Stimulated activated CD8-positive, alpha-beta memory T cell treated with anti-CD3 and anti-CD28 coated beads, Interleukin-7, amount 100 ng/mL, for 24 hours (primary cell): Measurements from ENCODE around the gene RAD51.
"Not testable (repeated sequence)": the region's sequence is repeated elsewhere in the genome, so short reads cannot be mapped to it uniquely, and the experiment has no call there.

Experiments
- DNase-seq: peaks from one replicate; pipeline ENCODE4 v3.0.0-alpha.2; 2020; ENCODE audit warnings: low read depth

The RAD51 gene

DNA sequence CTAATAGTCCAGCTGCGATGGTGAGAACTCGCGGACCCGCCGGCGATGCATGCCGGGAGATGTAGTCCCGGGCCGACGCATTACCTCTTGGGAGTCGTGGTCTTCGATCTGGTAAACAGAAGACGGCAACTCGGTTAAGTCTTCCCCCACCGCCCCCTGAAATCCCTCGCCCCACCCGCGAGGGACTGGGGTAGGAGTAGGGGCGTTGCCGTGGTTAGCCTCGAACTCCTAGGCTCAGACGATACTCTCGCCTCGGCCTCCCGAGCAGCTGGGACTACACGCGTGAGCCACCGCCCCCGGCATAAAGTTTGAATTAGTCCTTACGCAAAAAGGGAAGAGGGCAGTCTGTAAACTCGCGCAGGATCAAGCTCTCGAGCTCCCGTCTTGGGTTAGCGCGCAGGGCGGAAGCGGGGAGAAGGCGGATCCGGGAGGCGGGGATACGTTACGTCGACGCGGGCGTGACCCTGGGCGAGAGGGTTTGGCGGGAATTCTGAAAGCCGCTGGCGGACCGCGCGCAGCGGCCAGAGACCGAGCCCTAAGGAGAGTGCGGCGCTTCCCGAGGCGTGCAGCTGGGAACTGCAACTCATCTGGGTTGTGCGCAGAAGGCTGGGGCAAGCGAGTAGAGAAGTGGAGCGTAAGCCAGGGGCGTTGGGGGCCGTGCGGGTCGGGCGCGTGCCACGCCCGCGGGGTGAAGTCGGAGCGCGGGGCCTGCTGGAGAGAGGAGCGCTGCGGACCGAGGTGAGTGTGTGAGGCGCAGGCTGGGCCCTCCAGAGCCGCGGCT lies at the start of gene RAD51:
Gene RAD51, plus strand, starts transcription at position 487 of the 781 bp plus-strand sequence. CDS start 3,585 bp downstream, outside the sequence.
- DNase-seq: peak; percentile 83

DNA sequence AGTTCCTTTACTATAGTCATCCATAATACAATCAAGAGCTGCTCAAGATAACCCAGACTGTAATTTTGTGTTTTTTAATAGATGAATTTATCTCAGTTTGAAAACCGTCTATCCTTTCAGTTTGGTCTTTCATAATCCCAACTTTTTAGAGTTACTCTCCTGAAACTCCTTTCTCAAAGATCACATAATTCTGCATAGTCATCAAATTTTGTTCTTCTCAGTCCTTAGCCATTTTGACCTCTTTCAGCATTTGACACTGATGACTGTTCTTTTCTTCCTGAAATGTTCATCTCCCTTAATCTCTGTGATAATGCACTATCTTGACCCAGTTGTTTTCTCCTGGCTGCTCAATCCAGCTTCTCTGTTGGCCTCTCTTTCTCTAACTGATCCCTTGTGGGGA lies 47.5 kb upstream of the RAD51 start:
- no peak for DNase-seq

DNA sequence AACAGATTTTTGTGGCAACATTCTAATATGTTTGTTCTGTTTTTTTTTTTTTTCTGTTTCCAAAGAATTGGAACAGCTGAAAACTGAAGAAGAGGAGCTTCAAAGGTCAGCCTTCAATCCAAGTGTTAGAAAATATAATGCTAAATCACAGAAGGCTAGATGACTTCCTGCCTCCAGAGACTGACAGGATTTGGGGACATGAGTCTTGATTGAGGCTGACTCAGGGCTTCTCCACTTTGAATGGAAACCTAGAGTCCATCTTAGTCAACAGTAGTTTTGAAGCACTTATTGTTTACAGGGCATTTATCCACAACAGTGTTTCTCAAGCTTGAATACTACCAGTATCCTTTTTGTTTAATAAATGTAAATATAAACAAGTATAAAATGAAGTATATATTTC lies 44.5 kb upstream of the RAD51 start:
- no peak for DNase-seq

DNA sequence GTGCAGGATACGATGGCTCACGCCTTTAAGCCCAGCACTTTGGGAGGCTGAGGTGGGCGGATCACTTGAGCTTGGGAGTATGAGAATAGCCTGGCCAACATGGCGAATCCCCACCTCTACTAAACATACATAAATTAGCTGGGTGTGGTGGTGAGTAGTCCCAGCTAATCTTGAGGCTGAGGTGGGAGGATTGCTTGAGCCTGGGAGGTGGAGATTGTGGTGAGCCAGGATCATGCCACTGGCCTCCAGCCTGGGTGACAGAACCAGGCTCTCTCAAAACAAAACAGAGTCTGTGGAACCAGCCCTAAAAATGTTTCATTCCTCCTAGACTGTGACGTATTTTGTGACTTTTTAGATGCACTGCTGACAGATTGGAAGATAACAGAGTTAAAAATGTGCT lies 34.3 kb upstream of the RAD51 start:
- no peak for DNase-seq

DNA sequence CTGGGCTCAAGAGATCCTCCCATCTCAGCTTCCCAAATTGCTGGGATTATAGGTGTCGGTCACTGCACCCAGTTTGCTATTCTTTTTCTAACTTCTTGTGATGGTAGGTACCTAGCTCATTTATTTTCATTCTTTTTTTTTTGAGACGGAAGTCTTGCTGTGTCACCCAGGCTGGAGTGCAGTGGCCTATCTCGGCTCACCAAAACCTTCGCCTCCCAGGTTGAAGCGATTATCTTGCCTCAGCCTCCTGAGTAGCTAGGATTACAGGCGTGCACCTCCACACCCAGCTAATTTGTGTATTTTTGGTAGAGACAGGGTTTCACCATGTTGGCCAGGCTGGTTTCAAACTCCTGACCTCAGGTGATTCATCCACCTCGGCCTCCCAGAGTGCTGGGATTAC lies 30.1 kb upstream of the RAD51 start:
- DNase-seq: no peak

DNA sequence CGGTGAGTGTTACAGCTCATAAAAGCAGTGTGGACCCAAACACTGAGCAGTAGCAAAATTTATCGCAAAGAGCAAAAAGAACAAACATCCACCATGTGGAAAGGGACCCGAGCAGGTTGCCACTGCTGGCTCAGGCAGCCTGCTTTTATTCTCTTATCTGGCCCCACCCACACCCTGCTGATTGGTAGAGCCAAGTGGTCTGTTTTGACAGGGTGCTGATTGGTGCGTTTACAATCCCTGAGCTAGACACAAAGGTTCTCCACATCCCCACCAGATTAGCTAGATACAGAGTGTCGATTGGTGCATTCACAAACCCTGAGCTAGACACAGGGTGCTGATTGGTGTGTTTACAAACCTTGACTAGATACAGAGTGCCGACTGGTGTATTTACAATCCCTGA lies 18.7 kb upstream of the RAD51 start:
- not testable (repeated sequence) for DNase-seq

DNA sequence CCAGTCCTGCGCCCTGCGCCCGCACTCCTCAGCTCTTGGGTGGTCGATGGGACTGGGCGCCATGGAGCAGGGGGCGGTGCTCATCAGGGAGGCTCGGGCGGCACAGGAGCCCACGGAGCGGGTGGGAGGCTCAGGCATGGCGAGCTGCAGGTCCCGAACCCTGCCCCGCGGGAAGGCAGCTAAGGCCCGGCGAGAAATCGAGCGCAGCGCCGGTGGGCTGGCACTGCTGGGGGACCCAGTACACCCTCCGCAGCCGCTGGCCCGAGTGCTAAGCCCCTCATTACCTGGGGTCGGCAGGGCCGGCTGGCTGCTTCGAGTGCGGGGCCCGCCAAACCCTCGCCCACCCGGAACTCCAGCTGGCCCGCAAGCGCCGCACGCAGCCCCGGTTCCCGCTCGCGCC lies 18.1 kb upstream of the RAD51 start:
- DNase-seq: not testable (repeated sequence)

DNA sequence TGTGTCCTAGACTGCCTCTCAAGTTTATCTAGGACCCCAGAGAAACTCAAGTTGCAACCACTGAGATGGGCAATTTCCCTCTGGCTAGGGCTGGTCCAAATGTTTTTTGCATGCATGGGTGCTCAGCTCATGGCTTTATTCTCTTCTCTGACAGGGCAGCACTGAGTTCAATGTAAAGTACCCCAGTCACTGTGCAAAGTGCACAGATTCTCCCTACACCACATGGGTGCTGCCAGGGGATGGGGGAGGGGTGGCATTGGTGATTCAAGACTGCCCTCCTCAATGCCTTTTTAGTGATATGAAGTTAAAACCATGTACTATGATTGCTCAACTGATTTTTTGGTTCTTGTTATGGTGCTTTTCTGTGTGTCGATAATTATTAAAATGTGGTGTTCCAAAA lies 14.8 kb upstream of the RAD51 start:
- no peak for DNase-seq

DNA sequence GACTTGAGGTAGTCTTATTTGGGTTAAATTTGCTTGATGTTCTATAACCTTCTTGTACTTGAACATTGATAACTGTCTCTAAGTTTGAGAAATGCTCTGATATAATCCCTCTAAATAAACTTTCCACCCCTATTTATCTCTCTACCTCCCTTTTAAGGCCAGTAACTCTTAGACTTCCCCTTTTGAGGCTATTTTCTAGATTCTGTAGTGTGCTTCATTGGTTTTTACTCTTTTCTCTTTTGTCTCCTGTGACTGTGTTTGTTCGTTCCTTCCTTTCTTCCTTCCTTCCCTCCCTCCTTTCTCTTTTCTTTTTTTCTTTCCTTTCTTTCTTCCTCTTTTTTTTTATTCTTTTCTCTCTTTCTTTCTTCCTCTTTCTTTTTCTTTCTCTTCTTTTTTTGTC lies 14.0 kb upstream of the RAD51 start:
- not testable (repeated sequence) for DNase-seq

DNA sequence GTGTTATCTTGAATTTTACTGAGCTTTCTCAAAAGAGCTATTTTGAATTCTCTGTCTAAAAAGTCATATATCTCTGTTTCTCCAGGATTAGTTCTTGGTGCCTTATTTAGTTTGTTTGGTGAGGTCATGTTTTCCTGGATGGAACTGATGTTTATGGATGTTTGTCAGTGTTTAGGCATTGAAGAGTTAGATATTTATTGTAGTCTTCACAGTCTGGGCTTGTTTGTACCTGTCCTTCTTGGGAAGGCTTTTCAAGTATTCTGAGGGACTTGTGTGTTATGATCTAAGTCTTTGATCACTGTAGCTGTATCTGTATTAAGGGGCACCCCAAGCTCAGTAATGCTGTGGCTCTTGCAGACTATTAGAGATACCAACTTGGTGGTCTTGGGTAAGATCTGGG lies 10.6 kb upstream of the RAD51 start:
- DNase-seq: no peak

DNA sequence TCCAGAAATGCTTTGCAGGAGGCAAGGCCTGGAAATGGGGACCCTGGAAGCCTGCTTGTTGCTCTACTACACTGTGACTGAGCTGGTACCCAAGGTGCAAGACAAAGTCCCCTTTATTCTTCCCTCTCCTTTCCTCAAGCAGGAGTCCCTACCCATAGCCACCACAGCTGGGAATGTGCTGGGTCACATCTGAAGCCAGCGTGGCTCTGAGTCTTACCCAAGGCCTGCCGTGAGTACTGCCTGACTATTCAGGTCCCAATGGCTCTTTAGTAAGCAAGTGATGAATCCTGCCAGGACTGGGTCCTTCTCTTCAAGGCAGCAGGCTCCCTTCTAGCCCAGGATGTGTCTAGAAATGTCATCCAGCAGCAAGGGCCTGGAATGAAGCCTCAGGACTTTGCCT lies 9.6 kb upstream of the RAD51 start:
- DNase-seq: no peak

DNA sequence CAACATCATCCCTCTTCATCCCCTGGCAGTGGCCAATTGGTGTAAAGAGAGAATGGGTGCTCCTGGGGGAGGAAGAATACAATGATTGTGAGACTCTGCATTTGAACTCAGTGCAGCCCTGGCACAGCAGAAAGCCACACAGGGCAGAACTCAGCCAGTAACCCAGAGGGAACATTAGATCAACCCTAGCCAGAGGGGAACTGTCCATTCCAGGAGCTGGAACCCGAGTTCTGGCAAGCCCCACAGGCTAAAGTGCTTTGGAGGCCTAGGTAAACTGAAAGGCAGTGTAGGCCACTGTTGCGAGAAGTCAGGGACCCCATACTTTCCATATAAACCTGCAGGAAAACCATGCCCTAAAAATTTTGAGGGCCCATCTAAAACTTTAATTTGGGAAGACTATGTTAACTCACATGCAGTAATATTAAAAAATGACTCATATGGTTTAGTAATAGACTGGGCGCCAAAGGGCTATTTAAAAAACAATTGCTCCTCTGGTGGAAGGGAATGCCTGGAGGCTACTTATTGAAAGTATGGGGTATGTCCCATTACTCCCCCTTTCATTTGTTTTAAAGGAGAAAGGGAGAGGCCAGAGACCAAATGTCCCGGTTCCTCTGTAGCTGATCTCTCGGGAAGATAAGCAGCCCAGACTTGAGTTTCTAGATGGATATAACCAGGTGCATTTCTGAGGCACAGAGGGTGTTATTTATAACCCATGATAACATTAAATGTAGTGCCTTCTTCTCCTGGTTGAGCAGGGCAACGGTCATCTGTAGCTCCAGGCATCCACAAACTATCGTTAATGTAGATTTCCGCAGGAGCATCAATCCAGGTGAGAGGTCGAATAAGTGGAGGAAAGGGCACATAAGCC lies 5.8 kb upstream of the RAD51 start:
- no peak for DNase-seq

DNA sequence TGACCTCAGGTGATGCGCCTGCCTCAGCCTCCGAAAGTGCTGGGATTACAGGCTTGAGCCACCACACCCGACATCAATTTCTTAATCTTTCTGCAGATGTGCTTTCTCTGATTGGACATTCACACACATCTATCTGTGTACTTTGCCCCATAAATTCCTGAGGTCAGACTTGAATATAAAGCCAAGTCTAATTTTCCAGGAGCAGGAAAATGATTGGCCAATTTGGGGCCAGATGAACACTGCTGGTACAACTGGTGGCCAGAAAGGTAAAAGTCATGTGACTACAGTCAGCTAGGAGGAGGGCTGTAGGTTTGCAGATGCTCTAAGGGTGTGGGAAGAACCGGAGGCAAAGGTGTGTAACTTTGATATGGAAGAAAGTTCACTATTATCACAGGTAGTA lies 3.2 kb upstream of the RAD51 start:
- DNase-seq: no peak

DNA sequence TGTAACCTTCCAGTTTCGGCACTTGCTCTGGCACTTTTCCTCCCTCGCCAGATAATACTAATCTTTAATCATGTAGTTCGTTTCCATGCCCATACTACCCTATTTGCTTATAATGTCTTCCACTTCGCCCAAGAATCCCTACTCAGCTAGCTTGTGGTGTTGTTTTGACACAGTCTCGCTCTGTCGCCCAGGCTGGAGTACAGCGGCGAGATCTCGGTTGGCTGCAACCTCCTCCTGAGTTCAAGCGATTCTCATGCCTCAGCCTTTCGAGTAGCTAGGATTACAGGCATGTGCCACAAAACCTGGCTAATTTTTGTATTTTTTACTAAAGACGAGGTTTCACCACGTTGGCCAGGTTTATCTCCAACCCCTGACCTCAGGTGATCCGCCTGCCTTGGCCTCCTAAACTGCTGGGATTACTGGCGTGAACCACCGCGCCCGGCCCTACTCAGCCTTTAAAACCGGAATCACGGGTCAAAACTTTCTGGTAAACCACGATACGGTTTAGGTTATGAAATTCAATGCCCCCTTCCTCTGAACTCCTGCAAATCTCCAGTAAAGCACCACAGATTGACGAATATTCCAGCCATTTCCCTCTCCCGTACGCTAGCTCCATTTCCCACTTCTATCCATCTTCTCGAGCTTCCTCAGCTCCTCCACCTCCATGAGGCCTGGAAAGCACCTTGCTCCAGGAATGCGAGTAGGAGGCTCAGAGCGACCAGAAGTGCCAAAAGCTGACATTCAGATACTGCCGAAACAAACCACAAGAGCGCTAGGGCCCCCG lies 878 bp upstream of the RAD51 start:
- no peak for DNase-seq

DNA sequence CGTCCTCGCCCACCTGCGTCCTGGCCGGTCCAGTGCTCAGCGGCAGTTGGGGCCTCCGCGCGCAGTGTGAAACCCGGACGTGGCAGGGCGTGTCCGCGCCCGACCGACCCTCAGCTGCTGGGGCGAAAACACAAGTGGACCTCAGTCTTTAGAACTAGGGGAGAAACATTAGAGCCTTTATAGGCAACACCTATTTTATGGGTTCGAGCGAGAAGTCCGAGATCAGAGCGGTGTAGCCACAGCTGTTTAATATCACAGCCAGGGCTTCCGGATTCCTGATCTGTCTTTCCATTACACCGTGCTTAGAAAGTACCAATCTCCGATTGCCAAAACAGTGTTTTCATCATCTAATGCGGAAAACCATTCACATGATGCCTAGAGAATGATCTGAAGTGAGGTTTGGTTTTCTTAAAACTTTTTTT lies 506 bp downstream of the RAD51 start:
- DNase-seq: no peak

DNA sequence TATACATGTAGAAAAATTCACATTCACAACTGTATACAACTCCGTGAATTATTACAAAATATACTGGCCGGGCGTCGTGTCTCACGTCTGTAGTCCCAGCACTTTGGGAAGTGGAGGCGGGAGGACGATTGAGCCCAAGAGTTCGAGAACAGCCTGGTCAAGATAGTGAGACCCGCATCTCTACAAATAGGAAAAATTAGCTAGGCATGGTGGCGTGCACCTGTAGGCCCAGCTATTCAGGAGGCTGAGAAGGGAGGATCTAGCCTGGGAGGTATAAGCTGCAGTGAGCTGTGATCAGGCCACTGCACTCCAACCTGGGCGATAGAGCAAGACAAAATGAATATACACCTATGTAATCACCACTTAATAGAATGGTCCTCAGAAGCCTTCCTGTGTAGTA lies 1.3 kb downstream of the RAD51 start:
- DNase-seq: no peak

DNA sequence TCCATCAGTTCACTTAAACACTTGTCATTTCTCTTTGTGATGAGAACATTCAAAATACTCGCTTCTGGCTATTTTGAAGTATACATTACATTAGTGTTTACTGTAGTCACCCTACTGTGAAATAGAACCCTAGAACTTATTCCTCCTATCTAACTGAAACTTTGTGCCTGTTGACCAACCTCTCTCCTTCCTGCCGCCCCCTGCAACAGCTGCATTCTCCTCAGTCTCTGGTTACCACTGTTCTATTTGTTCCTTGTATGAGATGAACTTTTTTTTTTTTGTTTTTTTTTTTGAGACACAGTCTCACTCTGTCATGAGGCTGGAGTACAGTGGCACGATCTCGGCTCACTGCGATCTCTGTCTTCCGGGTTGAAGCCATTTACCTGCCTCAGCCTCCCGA lies 2.9 kb downstream of the RAD51 start:
- no peak for DNase-seq

DNA sequence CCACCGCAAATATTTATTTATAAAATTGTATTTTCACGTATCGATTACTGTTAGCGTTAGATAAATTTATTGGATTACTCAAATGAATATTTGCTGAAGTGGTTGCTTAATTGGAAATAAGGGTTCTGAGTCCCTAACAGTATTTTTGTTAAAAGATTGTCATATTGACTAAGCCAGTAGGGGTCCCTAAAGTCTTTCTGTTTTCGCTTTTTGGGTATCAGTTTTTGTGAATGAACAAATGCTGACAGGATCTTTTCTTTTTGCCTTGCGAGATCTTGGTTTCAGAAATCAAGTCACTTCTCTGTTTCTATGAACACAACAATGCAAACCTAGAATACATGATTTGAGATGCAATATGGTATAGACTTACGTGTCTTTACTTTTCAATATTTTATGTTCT lies 7.1 kb downstream of the RAD51 start:
- DNase-seq: no peak

DNA sequence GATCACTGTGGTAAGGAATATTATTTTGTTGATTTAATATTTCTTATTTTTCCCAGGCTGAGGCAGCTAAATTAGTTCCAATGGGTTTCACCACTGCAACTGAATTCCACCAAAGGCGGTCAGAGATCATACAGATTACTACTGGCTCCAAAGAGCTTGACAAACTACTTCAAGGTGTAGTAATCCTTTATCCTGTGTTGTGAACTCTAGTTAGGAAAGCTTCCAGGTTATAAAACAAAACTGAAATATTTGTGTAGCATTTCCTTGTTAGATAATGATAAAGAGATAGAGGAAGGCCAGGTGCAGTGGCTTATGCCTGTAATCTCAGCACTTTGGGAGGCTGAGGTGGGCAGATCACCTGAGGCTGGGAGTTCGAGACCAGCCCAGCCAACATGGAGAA lies 11.1 kb downstream of the RAD51 start:
- no peak for DNase-seq

DNA sequence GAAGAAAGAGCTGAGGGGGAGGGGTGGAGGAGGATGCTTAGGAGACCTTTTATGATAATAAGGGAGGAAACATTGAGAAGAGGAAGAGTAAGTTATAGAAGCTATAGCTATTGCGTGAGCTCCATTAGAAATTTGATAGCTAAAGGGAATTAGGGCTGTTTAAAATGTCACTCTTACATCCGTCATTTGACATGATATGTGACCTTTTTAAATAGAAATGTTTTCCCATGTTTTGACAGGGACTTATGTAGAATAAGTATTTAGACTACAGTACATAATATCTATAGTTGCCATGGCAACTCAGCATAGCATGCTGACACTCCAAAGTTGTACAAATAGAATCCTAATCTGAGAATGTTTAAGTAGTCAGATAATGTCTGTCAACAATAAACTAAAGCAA lies 19.2 kb downstream of the RAD51 start:
- DNase-seq: no peak

DNA sequence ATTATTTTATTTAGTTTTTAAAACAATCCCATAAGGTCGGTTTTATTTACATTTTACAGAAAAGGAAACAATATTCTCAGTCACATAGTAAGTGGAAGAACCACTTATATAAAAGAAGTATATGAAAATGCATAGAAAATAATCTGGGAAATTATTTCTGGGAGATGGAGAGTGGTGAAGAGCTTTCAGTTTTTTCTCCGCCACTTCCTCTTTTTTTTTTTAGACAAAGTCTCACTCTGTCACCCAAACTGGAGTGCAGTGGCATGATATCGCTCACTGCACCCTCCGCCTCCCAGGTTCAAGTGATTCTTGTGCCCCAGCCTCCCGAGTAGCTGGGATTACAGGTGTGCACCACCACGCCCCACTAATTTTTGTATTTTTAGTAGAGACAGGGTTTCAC lies 21.2 kb downstream of the RAD51 start:
- DNase-seq: no peak

DNA sequence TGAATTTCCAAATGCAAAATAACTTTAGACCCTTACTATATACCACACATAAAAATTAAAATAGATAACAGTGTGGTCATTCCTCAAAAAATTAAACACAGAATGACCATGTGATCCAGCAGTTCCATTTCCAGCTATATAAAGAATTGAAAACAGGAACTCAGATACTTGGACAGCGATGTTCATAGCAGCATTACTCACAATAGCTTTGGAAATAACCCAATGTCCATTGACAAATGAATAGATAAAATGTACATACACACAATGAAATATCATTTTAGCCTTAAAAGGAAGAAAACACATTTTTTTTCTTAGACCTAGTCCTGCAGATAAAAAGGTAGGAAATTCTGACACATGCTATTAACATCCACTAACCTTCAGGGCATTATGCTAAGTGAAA lies 26.7 kb downstream of the RAD51 start:
- DNase-seq: no peak

DNA sequence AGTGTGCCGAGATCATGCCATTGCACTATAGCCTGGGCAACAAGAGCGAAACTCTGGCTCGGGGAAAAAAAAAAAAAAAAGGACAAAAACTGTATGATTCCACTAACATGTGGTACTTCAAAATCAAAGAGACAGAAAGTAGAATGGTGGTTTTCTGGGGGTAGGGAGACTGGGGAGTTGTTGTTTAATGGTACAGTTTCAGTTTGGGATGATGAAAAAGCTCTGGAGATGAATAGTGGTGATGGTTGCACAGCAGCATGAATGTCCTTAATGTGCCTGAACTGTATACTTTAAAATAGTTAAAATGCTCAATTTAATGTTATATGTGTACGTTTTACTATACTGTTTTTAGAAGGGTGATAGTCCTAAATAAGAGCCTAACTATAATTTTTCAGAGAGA lies 27.4 kb downstream of the RAD51 start:
- DNase-seq: no peak
